GM19328 (cell line): ENCODE measurements around the gene TTC8.

Source experiments
- ATAC-seq: cut with Tn5 transposase; IDR thresholded peaks from one replicate; pipeline ENCODE4 v1.9.1; 2021; ENCODE audit warnings: mild to moderate bottlenecking, moderate library complexity; ENCODE audit not compliant: unreplicated experiment

The TTC8 gene

DNA sequence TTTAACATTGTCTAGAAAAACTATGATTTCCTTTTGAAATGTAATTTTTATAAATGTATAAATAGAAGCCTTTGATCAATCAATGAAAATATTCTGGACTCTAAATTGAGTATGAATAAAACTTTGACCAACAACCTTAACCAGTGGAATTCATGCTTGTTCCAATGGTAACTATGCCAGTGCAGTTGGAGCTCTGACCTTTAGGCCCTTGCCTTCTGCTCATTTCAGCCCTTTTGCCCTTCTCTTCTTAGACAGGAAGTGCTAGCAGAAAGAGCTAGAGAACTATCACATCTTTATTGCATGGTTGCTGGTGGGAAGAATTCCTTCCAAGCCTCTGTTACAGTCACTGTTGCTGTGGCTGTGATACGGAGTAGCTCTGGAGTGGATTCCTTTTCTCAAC, 39.7 kb downstream of the TTC8 start:
- ATAC-seq: no peak

DNA sequence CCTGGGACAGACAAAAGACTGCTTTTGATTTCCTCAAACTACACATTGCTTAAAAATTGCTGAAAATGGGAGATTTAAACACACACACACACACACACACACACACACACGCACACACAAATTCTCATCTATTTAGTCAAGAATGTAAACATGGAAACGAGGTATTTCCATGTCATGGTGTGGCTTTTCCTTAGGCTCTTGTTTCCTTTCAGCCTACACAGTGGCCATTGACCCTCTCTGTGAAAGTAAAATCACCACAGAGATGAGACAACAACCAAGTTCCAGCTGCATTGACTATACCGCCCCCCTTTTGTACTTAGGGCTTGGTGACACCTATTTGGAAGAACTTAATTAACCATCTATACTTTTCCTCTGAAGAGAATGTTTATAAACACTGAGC, 41.9 kb downstream of the TTC8 start:
- ATAC-seq: no peak

DNA sequence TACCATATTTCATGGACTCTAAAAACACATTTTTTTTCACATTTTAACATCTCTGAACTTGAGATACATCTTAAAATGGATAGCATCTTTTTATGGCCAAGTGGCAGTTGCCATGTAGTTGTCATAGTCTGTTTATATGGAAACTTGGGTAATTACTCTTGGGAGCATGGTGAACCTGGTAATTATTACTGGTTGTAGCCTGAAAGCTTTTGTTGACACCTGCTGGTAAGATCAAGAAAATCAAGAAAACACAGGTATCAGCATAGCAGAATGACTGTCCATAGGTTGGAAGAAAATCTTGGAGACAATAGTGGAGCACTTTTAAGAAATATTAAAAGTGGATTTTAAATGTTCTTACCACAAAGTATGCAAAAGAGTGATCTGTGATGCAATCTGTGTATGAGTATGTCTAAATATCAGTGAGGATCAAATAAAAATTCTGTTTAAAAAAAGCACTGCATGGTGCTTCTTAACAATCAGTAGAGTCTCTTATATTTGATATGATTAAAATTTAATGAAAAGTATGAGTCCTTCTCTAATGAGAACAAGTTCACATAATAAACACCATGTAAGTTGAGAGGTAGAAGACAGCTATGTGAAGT, 44.2 kb downstream of the TTC8 start:
- no peak for ATAC-seq

DNA sequence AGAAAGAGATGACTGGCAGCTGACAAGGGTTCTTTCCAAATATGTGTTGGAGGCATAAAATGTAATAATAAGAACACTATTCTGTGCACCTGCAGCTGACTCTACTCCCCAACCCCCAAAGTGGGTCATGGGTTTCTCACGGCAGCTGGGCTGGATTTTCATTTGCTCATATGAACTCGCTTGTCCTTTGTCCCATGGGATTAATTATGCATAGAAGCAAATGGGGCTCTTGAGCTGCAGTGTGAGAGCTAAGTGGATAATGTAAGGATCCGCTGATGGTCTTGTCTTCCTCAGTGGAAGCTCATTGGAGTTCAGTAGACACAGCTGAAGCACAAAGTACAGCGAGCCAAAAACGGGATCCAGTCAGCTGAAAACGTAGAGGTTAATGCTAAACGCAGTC, 46.3 kb downstream of the TTC8 start:
- ATAC-seq: no peak

GRCh38 chr14:88871429-88871828, 47.0 kb downstream of the TTC8 start:
- no peak for ATAC-seq

GRCh38 chr14:88872976-88873375, 48.5 kb downstream of the TTC8 start:
- ATAC-seq: no peak

- ATAC-seq: no peak
Measured at GRCh38 chr14:88877192-88877591, 52.7 kb downstream of the TTC8 start.

DNA sequence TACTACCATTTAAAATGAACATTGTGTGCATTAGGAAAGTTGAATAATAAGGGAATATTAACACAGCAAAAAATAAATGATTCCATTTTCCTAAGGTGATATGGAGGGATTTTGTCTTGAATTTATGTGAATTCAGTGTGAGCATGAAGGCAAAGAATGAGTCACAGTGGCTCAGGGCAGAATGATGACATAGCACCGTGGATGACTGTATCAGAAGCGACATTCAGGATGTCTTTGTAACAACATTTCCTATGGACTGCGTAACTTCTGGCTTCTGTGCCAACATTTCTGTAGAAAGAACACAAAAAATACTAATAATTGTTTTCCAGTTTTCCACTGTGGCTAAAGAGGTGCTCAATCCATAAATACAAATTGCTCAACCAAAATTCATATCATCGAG, 54.6 kb downstream of the TTC8 start:
- no peak for ATAC-seq

GRCh38 chr14:88882236-88882635, 57.8 kb downstream of the TTC8 start:
- ATAC-seq: no peak

DNA sequence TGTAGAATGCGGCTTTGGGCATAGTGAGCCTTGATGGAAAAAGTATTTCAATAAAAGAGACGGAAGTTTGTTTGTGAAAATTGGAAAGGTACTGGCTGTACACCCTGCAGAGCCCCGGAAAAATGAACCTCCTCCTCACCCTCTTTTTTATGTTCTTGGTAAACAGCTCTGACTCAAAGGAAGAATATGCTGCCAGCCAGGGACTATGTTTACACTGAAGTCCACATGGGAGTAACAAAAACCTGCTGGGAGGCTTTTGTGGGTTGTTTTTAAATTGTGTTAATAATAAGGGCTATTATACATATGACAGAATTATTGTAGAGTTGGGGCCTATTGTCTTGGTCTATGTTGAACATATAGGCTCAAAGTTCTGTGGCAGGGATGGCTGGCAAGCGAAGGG, 70.7 kb downstream of the TTC8 start:
- ATAC-seq: no peak

DNA sequence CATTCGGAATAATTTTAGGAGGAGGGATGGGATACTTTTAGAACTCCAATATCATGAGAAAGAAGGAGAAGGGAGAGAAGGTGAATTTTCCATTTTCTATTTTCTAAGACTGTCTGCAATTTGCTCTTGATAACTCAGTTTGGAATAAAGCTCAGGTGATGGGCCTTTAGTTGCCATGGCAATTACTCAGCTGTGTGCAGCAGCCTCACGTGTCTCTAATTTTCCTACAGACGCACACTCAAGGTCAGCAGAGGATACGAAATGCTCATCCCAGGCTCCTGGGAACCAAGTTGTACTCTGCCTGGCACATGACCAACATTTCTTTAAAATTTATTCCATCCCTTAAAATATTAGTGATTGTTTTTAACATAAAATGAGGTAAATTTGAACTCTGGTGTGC, 76.7 kb downstream of the TTC8 start:
- no peak for ATAC-seq

GRCh38 chr14:88901991-88902390, 77.5 kb downstream of the TTC8 start:
- no peak for ATAC-seq

- ATAC-seq: no peak
Measured at GRCh38 chr14:88902850-88903249, 78.4 kb downstream of the TTC8 start.

- ATAC-seq: no peak
Measured at GRCh38 chr14:88904206-88904647, 79.8 kb downstream of the TTC8 start.

DNA sequence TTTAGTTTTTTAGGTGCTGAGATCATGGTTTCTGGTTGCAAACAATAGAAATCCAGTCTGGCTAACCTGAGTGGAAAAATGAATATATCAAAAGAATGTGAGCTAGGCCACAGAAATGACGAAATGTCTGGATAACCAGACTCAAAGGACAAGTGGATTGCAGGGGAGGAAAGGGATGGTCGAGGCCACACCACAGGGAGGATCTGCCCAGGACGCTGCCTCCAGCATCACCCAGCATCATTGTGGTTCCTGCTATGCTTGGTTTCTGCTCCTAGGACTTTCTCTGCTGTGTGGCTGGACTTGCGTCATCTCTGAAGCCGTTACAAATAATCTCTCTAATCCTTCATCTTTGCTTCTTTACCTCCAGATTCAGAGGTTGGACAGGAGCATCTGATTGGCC, 80.4 kb downstream of the TTC8 start:
- ATAC-seq: no peak

DNA sequence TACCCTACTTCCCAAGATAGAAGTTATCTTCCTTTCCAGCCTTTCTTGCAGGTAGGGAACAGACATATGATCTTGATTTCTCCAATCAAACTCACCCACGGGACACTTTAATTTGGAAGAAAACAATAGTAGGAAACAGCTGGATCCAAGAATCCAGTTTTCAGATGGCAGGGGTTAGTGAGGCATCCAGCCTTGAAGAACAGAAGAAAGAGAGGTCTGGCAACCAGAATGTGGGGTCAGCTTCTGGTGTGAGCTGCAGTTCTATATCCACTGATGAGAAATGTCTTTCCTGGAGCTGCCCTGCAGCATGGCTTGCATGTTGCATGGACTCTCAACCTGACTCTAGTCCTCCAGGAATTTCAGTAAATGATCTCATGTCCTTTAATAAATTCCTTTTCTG, 83.8 kb downstream of the TTC8 start:
- no peak for ATAC-seq

DNA sequence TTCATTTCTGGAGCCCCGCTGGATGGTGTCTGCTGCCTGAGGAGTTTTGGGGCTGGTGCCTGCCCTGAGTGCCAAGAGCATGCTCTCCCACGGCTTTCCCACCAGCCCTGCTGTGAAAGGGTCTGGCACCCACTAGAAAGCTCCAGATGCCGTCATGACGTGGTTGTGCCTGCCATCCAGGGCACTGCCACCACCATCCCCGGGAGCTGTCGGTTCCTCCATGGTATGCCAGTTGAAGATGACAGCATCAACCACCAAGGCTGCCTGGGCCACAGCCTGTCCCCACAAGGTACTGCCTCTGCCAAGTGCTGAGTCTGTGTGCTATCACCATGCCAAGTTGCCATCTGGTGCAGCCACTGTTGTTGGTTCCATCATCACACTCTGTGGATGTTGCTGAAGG, 85.9 kb downstream of the TTC8 start:
- no peak for ATAC-seq

- no peak for ATAC-seq
Measured at GRCh38 chr14:88911809-88912208, 87.4 kb downstream of the TTC8 start.

DNA sequence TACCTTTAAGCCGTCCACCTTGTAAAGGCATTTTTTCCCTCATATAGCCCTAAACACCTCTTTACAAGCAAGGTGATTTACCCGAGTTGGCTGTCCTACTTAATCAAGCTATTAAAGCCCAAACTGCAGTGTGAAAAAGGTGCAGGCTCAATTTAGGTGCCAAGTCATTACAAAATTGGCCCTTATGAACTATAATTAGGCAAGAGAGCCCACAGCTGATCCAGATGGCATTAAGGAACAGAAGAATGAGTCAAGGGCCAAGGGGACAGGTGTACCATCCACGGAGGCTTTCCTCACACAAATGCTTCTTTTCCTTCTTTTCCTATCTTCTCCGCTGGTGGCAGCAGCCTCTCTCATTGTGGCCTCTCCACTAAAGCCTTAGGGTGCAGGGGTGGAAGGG, 90.5 kb downstream of the TTC8 start:
- ATAC-seq: no peak

DNA sequence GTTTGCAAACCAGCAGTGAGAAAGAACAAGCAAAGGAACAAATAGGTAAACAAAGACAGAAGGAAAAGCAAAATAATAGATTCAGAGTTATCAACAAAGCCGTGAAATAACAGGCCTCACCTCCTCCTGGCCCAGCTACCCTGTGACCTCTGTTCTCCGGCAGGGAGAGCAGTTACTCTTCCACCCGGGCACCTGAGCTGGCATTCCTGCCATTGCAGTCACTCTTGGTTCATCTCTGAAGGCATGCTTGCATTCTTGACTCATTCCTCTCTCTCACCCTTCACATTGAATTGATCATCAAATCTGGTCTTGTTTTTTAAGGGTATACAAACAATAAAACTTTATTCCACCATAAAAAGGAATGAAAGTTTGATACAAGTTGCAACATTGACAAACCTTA, 95.1 kb downstream of the TTC8 start:
- no peak for ATAC-seq
